ENCODE data around the gene WAPL. TPM values are rescaled to one million over a fixed set of nuclear protein-coding genes. Genes with fewer than 3 reads are reported as not detected.
A peak's percentile ranks its signal among the peaks of the same experiment; 100 is the strongest.

WAPL gene
- total RNA-seq, 1 experiment from 2014 or later: 48.0 TPM

DNA sequence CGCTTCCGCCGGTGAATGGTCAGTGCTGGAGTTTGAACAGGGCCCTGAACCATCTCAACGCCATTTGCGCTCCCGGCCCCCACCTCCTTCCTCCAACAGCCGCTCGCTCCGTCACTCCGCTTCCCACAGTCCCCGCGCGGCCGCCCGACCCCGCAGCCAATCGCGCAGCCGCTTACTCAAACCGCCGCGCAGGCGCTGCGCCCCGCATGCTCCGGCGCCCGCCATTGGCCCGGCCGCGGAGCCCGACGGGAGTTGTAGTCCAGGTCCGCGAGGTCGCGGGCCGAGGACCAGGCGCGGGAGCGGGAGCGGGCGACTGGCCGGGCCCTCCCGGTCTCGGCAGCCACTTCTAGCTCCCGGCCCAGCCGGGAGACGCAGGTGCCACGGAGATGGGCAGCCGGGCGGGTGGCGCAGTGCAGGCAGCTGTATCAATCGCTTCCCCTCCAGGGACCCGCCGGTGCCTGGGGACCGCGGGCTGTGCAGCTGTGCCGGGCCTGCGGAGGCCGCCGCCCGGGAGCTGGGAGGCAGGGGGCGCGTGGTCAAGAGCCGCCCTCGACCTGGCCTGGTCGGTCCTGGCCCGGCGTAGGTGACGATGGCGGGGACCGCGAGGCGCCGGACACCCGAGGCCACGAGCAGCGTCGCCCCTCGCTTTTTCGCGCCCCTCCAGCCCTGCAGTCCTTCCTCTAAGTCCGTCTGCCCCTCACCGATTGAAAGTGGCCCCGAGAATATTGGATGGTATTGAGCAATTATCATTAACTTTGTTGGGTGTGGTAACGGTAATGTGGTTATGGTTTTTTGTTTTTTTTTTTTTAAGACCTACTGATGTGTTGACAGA is at the start of gene WAPL (continued):
- TF ChIP-seq ELF4 (CRISPR knock-in tag; IDR thresholded peaks at IDR 0.05; ENCODE audit: low read depth) (no peak), SMAD4 (CRISPR knock-in tag; IDR thresholded peaks at IDR 0.05) (no peak), GABPB1 (CRISPR knock-in tag; IDR thresholded peaks at IDR 0.05) (peak; percentile 54; the same call in 1 of the 2 replicates), HMGA2 (CRISPR knock-in tag; IDR thresholded peaks at IDR 0.05) (no peak), ESRRA (CRISPR knock-in tag; IDR thresholded peaks at IDR 0.05; ENCODE audit: borderline replicate concordance) (peak; percentile 38; the same call in 1 of the 2 replicates), NR1H2 (CRISPR knock-in tag; IDR thresholded peaks at IDR 0.05) (no peak), RELA (CRISPR knock-in tag; IDR thresholded peaks at IDR 0.05; ENCODE audit: borderline replicate concordance) (0 out of 2 replicates have a peak, but pooled peaks have one; percentile 68), PRRX2 (CRISPR knock-in tag; IDR thresholded peaks at IDR 0.05) (no peak), ZNF317 (CRISPR knock-in tag; IDR thresholded peaks at IDR 0.05; ENCODE audit: borderline replicate concordance, low read depth) (peak; percentile 33; the same call in 1 of the 2 replicates), FOXJ3 (CRISPR knock-in tag; IDR thresholded peaks at IDR 0.05; ENCODE audit: borderline replicate concordance) (no peak), FOXP1 (CRISPR knock-in tag; IDR thresholded peaks at IDR 0.05; ENCODE audit: borderline replicate concordance) (peak; percentile 76)
- TF ChIP-seq, protein P1, sequence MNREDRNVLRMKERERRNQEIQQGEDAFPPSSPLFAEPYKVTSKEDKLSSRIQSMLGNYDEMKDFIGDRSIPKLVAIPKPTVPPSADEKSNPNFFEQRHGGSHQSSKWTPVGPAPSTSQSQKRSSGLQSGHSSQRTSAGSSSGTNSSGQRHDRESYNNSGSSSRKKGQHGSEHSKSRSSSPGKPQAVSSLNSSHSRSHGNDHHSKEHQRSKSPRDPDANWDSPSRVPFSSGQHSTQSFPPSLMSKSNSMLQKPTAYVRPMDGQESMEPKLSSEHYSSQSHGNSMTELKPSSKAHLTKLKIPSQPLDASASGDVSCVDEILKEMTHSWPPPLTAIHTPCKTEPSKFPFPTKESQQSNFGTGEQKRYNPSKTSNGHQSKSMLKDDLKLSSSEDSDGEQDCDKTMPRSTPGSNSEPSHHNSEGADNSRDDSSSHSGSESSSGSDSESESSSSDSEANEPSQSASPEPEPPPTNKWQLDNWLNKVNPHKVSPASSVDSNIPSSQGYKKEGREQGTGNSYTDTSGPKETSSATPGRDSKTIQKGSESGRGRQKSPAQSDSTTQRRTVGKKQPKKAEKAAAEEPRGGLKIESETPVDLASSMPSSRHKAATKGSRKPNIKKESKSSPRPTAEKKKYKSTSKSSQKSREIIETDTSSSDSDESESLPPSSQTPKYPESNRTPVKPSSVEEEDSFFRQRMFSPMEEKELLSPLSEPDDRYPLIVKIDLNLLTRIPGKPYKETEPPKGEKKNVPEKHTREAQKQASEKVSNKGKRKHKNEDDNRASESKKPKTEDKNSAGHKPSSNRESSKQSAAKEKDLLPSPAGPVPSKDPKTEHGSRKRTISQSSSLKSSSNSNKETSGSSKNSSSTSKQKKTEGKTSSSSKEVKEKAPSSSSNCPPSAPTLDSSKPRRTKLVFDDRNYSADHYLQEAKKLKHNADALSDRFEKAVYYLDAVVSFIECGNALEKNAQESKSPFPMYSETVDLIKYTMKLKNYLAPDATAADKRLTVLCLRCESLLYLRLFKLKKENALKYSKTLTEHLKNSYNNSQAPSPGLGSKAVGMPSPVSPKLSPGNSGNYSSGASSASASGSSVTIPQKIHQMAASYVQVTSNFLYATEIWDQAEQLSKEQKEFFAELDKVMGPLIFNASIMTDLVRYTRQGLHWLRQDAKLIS (CRISPR knock-in tag; IDR thresholded peaks at IDR 0.05; ENCODE audit: borderline replicate concordance): no peak
- TF ChIP-seq, protein P2, sequence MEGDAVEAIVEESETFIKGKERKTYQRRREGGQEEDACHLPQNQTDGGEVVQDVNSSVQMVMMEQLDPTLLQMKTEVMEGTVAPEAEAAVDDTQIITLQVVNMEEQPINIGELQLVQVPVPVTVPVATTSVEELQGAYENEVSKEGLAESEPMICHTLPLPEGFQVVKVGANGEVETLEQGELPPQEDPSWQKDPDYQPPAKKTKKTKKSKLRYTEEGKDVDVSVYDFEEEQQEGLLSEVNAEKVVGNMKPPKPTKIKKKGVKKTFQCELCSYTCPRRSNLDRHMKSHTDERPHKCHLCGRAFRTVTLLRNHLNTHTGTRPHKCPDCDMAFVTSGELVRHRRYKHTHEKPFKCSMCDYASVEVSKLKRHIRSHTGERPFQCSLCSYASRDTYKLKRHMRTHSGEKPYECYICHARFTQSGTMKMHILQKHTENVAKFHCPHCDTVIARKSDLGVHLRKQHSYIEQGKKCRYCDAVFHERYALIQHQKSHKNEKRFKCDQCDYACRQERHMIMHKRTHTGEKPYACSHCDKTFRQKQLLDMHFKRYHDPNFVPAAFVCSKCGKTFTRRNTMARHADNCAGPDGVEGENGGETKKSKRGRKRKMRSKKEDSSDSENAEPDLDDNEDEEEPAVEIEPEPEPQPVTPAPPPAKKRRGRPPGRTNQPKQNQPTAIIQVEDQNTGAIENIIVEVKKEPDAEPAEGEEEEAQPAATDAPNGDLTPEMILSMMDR (IDR thresholded peaks at IDR 0.05): no peak
- TF ChIP-seq, protein P3, sequence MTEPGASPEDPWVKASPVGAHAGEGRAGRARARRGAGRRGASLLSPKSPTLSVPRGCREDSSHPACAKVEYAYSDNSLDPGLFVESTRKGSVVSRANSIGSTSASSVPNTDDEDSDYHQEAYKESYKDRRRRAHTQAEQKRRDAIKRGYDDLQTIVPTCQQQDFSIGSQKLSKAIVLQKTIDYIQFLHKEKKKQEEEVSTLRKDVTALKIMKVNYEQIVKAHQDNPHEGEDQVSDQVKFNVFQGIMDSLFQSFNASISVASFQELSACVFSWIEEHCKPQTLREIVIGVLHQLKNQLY (CRISPR knock-in tag; IDR thresholded peaks at IDR 0.05): no peak

DNA sequence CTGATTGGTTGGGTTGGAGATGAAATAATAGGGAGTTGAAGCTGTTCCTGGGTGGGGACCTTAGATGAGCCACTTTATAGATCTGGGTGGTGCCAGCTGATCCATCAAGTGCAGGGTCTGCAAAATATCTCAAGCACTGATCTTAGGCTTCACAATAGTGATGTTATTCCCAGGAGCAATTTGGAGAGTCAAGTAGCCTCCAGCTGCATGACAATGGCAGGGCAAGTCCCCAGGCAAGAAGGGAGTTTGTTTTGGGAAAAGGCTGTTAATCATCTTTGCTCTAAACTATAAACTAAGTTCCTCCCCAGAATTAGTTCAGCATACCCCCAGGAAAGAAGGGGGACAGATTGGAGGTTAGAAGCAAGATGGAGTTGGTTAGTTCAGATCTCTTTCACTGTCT is 47.7 kb upstream of the WAPL start:
- Mint-ChIP-seq H3K4me3 (no peak overlapping the region), H3K27me3 (ENCODE audit: low read depth) (peaks cover 5% of the 10 kb centered on the region; the same call in 1 of the 2 replicates), H3K27ac (no peak overlapping the region; the same call in 1 of the 2 replicates), H3K9me3 (peaks cover 9% of the 10 kb centered on the region), H3K36me3 (no peaks in the 10 kb centered on the region; the same call in 1 of the 2 replicates), H3K4me1 (peaks cover 11% of the 10 kb centered on the region)
- ATAC-seq: peak; percentile 73
- POLR2A ChIA-PET: interaction anchor here (0.7 kb wide), 1 partner anchor 61 kb away, joined by 3 read pairs; no protein-coding TSS in a partner anchor
- no peak for DNase-seq (ENCODE audit: low spot score)
- CTCF ChIA-PET: interaction anchor here (1.2 kb wide), 2 partner anchors 10 to 16 kb away, joined by 3 to 5 read pairs; no protein-coding TSS in a partner anchor
- TF ChIP-seq, protein P4, sequence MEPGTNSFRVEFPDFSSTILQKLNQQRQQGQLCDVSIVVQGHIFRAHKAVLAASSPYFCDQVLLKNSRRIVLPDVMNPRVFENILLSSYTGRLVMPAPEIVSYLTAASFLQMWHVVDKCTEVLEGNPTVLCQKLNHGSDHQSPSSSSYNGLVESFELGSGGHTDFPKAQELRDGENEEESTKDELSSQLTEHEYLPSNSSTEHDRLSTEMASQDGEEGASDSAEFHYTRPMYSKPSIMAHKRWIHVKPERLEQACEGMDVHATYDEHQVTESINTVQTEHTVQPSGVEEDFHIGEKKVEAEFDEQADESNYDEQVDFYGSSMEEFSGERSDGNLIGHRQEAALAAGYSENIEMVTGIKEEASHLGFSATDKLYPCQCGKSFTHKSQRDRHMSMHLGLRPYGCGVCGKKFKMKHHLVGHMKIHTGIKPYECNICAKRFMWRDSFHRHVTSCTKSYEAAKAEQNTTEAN (CRISPR knock-in tag; IDR thresholded peaks at IDR 0.05): no peak
- TF ChIP-seq PRRX2 (CRISPR knock-in tag; IDR thresholded peaks at IDR 0.05): no peak
- TF ChIP-seq CREB1 (CRISPR knock-in tag; IDR thresholded peaks at IDR 0.05): no peak
- TF ChIP-seq, protein P5, sequence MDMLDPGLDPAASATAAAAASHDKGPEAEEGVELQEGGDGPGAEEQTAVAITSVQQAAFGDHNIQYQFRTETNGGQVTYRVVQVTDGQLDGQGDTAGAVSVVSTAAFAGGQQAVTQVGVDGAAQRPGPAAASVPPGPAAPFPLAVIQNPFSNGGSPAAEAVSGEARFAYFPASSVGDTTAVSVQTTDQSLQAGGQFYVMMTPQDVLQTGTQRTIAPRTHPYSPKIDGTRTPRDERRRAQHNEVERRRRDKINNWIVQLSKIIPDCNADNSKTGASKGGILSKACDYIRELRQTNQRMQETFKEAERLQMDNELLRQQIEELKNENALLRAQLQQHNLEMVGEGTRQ (CRISPR knock-in tag; IDR thresholded peaks at IDR 0.05): no peak
- TF ChIP-seq, protein P6, sequence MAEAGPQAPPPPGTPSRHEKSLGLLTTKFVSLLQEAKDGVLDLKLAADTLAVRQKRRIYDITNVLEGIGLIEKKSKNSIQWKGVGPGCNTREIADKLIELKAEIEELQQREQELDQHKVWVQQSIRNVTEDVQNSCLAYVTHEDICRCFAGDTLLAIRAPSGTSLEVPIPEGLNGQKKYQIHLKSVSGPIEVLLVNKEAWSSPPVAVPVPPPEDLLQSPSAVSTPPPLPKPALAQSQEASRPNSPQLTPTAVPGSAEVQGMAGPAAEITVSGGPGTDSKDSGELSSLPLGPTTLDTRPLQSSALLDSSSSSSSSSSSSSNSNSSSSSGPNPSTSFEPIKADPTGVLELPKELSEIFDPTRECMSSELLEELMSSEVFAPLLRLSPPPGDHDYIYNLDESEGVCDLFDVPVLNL (CRISPR knock-in tag; IDR thresholded peaks at IDR 0.05; ENCODE audit: borderline replicate concordance, low read depth): no peak
- TF ChIP-seq KAT7 (CRISPR knock-in tag; IDR thresholded peaks at IDR 0.05; ENCODE audit: borderline replicate concordance): no peak
- TF ChIP-seq, protein P1 (CRISPR knock-in tag; IDR thresholded peaks at IDR 0.05; ENCODE audit: borderline replicate concordance): no peak
- no peak for TF ChIP-seq NFE2L1 (CRISPR knock-in tag; IDR thresholded peaks at IDR 0.05)
- no peak for TF ChIP-seq SMAD4 (CRISPR knock-in tag; IDR thresholded peaks at IDR 0.05)

Data from WTC11 (cell line).